ENCODE data around the gene LRP10.
"Not testable (repeated sequence)": the region's sequence is repeated elsewhere in the genome, so short reads cannot be mapped to it uniquely, and the experiment has no call there.

LRP10 gene

GRCh38 chr14:22888662-22889061 is 17.1 kb downstream of the LRP10 start:
- DNase-seq = peak; percentile 42 to 43

GRCh38 chr14:22890416-22890815 is 18.9 kb downstream of the LRP10 start:
- no peak for DNase-seq

GRCh38 chr14:22892488-22892887 is 20.9 kb downstream of the LRP10 start:
- DNase-seq = no peak

GRCh38 chr14:22893706-22894105 is 22.2 kb downstream of the LRP10 start:
- DNase-seq = no peak

GRCh38 chr14:22895402-22895801 is 23.9 kb downstream of the LRP10 start:
- no peak for DNase-seq

- DNase-seq = no peak
Observed at GRCh38 chr14:22896356-22896755, 24.8 kb downstream of the LRP10 start.

GRCh38 chr14:22896760-22897159 is 25.2 kb downstream of the LRP10 start:
- no peak for DNase-seq

- DNase-seq = no peak
Observed at GRCh38 chr14:22897357-22897756, 25.8 kb downstream of the LRP10 start.

- no peak for DNase-seq
Observed at GRCh38 chr14:22898302-22899090, 27.0 kb downstream of the LRP10 start.

GRCh38 chr14:22900081-22900799 is 28.7 kb downstream of the LRP10 start:
- DNase-seq = peak; percentile 60 to 81

- DNase-seq = no peak
Observed at GRCh38 chr14:22901799-22902198, 30.3 kb downstream of the LRP10 start.

GRCh38 chr14:22903742-22904087 is 32.2 kb downstream of the LRP10 start:
- DNase-seq = no peak

GRCh38 chr14:22905627-22906026 is 34.1 kb downstream of the LRP10 start:
- no peak for DNase-seq

GRCh38 chr14:22906073-22906472 is 34.5 kb downstream of the LRP10 start:
- no peak for DNase-seq

GRCh38 chr14:22907429-22907828 is 35.9 kb downstream of the LRP10 start:
- DNase-seq = no peak

- no peak for DNase-seq
Observed at GRCh38 chr14:22908601-22909000, 37.1 kb downstream of the LRP10 start.

GRCh38 chr14:22910916-22911315 is 39.4 kb downstream of the LRP10 start:
- DNase-seq = no peak

- DNase-seq = not testable (repeated sequence)
Observed at GRCh38 chr14:22914836-22915235, 43.3 kb downstream of the LRP10 start.

GRCh38 chr14:22915886-22916521 is 44.5 kb downstream of the LRP10 start:
- DNase-seq = peak in 1 of 2 donors; percentile 17

- DNase-seq = peak; percentile 100
Observed at GRCh38 chr14:22918804-22919600, 47.5 kb downstream of the LRP10 start, which contains the start of gene RBM23. TSS of gene RBM23 (minus strand) at chr14:22919149.

- DNase-seq = no peak
Observed at GRCh38 chr14:22919601-22919921, 48.0 kb downstream of the LRP10 start.

- DNase-seq = no peak
Observed at GRCh38 chr14:22920697-22921096, 49.2 kb downstream of the LRP10 start.

GRCh38 chr14:22922294-22922693 is 50.8 kb downstream of the LRP10 start:
- DNase-seq = no peak

All from CD4-positive, alpha-beta T cell treated with Interferon alpha-2 for 1 hour (primary cell).